ENCODE measurements around the gene PARD3B.

- no peak for TF ChIP-seq CTCF (conservative IDR thresholded peaks at IDR 0.05; ENCODE audit: low read depth, low read length)
- no peak for TF ChIP-seq EZH2 (IDR thresholded peaks at IDR 0.05; ENCODE audit: low read length, unreplicated experiment)
- no peak for TF ChIP-seq EZH2phosphoT487 (IDR thresholded peaks at IDR 0.05; ENCODE audit: borderline replicate concordance, low read length)
Measured at GRCh38 chr2:205477016-205477705, 931.9 kb downstream of the PARD3B start.

Data from PC-3 (cell line).